ENCODE measurements around the gene NPY.

The NPY gene

DNA sequence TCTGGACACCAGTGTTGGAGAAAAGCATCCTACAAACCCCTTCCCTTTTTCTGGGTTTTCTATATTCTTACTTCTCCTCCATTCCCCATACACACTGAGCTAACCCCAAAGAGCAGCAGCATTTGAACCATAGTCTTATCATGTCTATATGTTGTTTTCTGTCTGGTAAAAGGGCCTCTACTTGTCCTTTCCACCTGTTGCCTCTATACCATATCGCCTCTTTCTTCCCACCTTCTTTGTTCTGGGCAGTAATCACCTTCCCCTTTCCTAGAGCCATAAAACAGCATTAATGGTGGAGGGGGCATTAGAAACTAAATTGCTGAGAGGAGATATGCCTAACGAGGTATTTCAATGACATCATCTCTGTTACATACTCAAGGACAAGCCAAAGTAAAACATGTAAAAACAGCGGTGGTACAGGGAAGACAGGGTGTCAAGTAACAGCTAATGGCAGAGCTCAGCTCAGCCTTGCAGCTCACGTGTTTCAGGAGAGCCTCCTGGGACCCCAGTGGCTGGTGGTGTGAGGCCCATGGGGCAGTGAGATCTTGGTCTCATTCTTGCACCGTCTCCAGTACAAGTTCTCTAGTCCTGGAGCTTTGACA is 20.6 kb downstream of the NPY start:
- H3K4me3 ChIP-seq (ENCODE audit: low read depth, low read length, poor library complexity, severe bottlenecking), result no peak overlapping the region
- no peak overlapping the region for H2AFZ ChIP-seq (ENCODE audit: low read length)
- no peaks in the 10 kb centered on the region for H3K79me2 ChIP-seq (ENCODE audit: insufficient read depth, low read length)
- H3K9me2 ChIP-seq (ENCODE audit: low read depth, low read length), result no peaks in the 10 kb centered on the region
- H3K4me1 ChIP-seq (ENCODE audit: insufficient read depth, low read length, severe bottlenecking), result peaks cover under 1% of the 10 kb centered on the region
- no peaks in the 10 kb centered on the region for H3F3A ChIP-seq (ENCODE audit: insufficient read depth, low read length)
- H3K9me3 ChIP-seq (ENCODE audit: low read length), result no peaks in the 10 kb centered on the region
- H3K36me3 ChIP-seq (ENCODE audit: insufficient read depth, low read length), result no peaks in the 10 kb centered on the region
- H3K27ac ChIP-seq (ENCODE audit: low read depth, low read length, poor library complexity, severe bottlenecking), result no peak overlapping the region
- no peak overlapping the region for H3K4me2 ChIP-seq (ENCODE audit: low read length)
- no peak overlapping the region for H3K9ac ChIP-seq (ENCODE audit: low read length)
- H4K20me1 ChIP-seq (ENCODE audit: insufficient read depth, low read length), result no peaks in the 10 kb centered on the region
- no peaks in the 10 kb centered on the region for H3K27me3 ChIP-seq (ENCODE audit: insufficient read depth, low read length)
- no peak for TF ChIP-seq EZH2 (IDR thresholded peaks at IDR 0.05; ENCODE audit: borderline replicate concordance, low read length)
- TF ChIP-seq, protein P1, sequence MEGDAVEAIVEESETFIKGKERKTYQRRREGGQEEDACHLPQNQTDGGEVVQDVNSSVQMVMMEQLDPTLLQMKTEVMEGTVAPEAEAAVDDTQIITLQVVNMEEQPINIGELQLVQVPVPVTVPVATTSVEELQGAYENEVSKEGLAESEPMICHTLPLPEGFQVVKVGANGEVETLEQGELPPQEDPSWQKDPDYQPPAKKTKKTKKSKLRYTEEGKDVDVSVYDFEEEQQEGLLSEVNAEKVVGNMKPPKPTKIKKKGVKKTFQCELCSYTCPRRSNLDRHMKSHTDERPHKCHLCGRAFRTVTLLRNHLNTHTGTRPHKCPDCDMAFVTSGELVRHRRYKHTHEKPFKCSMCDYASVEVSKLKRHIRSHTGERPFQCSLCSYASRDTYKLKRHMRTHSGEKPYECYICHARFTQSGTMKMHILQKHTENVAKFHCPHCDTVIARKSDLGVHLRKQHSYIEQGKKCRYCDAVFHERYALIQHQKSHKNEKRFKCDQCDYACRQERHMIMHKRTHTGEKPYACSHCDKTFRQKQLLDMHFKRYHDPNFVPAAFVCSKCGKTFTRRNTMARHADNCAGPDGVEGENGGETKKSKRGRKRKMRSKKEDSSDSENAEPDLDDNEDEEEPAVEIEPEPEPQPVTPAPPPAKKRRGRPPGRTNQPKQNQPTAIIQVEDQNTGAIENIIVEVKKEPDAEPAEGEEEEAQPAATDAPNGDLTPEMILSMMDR (IDR thresholded peaks at IDR 0.05; ENCODE audit: low read length), result no peak

DNA sequence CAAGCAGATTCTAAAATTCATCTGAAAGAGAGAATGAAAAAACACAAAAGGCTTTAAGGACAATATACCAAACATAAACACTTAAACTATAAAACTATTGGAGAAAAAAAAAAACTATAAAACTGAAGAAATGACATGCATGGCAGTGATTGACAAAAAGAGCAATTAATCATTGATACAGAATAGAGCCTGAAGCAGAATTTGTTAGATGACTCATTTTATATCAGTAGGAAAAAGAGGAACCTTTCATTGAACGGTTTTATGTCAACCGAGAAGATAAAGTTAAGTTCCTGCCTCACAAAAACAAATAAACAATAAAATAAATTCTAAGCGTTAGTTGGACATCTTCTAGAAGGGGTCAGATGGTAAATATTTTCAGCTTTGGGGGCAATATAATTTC is 23.3 kb downstream of the NPY start:
- H3F3A ChIP-seq (ENCODE audit: insufficient read depth, low read length), result no peaks in the 10 kb centered on the region
- TF ChIP-seq EZH2 (IDR thresholded peaks at IDR 0.05; ENCODE audit: borderline replicate concordance, low read length), result no peak
- no peaks in the 10 kb centered on the region for H3K4me1 ChIP-seq (ENCODE audit: insufficient read depth, low read length, severe bottlenecking)
- no peaks in the 10 kb centered on the region for H4K20me1 ChIP-seq (ENCODE audit: insufficient read depth, low read length)
- no peak overlapping the region for H3K4me3 ChIP-seq (ENCODE audit: low read depth, low read length, poor library complexity, severe bottlenecking)
- H3K9me3 ChIP-seq (ENCODE audit: low read length), result no peaks in the 10 kb centered on the region
- no peak overlapping the region for H3K4me2 ChIP-seq (ENCODE audit: low read length)
- H3K36me3 ChIP-seq (ENCODE audit: insufficient read depth, low read length), result no peaks in the 10 kb centered on the region
- no peaks in the 10 kb centered on the region for H3K27me3 ChIP-seq (ENCODE audit: insufficient read depth, low read length)
- no peaks in the 10 kb centered on the region for H3K9me2 ChIP-seq (ENCODE audit: low read depth, low read length)
- no peak overlapping the region; the same call in 1 of the 2 replicates for H2AFZ ChIP-seq (ENCODE audit: low read length)
- H3K79me2 ChIP-seq (ENCODE audit: insufficient read depth, low read length), result no peaks in the 10 kb centered on the region
- no peak overlapping the region for H3K27ac ChIP-seq (ENCODE audit: low read depth, low read length, poor library complexity, severe bottlenecking)
- no peak overlapping the region for H3K9ac ChIP-seq (ENCODE audit: low read length)

DNA sequence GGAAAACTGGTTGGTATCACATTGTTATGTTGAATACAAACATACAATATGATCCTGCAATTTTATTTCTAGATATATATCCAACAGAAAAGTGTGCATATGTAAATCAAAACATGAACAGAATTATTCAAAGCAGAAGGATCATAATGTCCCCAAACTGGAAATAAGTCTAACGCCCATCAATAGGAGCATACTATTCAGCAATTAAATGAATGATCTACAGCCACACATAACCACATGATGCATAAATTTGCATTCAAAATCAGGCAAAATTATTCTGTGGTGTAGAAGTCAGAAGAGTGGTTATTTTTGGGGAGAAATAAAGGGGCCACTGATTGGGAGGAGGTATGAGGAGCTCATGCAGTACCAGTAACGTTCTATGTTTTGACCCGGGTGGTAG is 28.6 kb downstream of the NPY start:
- H4K20me1 ChIP-seq (ENCODE audit: insufficient read depth, low read length), result no peaks in the 10 kb centered on the region
- H3K79me2 ChIP-seq (ENCODE audit: insufficient read depth, low read length), result no peaks in the 10 kb centered on the region
- no peaks in the 10 kb centered on the region for H3K4me1 ChIP-seq (ENCODE audit: insufficient read depth, low read length, severe bottlenecking)
- no peaks in the 10 kb centered on the region for H3K36me3 ChIP-seq (ENCODE audit: insufficient read depth, low read length)
- no peaks in the 10 kb centered on the region for H3K9me2 ChIP-seq (ENCODE audit: low read depth, low read length)
- no peaks in the 10 kb centered on the region for H3K27me3 ChIP-seq (ENCODE audit: insufficient read depth, low read length)
- no peak overlapping the region for H3K27ac ChIP-seq (ENCODE audit: low read depth, low read length, poor library complexity, severe bottlenecking)
- TF ChIP-seq, protein P1 (IDR thresholded peaks at IDR 0.05; ENCODE audit: low read length), result no peak
- no peak for TF ChIP-seq EZH2 (IDR thresholded peaks at IDR 0.05; ENCODE audit: borderline replicate concordance, low read length)
- H3K9me3 ChIP-seq (ENCODE audit: low read length), result no peaks in the 10 kb centered on the region
- no peak overlapping the region for H3K9ac ChIP-seq (ENCODE audit: low read length)
- no peak overlapping the region for H2AFZ ChIP-seq (ENCODE audit: low read length)
- H3K4me3 ChIP-seq (ENCODE audit: low read depth, low read length, poor library complexity, severe bottlenecking), result no peak overlapping the region
- H3K4me2 ChIP-seq (ENCODE audit: low read length), result no peak overlapping the region
- H3F3A ChIP-seq (ENCODE audit: insufficient read depth, low read length), result no peaks in the 10 kb centered on the region

DNA sequence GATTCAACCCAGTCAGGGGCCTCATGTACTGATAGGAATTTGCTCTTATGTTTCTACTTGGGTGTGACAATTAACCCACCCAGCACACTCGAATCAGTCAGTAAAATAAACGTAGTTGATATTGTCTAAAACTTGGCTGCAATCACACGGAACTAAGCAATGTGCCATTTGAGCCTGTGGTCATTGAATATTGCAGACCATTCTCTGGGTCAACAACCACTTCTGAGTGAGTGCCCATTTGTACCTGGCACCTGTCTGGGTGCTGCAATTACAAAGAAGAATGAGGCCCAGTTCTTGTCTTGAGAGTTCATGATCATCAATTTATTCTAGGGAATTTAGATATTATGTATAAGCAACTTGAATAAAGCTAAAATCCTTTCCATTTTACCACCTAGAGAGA is 29.8 kb downstream of the NPY start:
- Histone ChIP-seq H3K4me1 (ENCODE audit: insufficient read depth, low read length, severe bottlenecking) (peaks cover 4% of the 10 kb centered on the region), H3K27me3 (ENCODE audit: insufficient read depth, low read length) (no peaks in the 10 kb centered on the region), H3K9me2 (ENCODE audit: low read depth, low read length) (no peaks in the 10 kb centered on the region), H3K9ac (ENCODE audit: low read length) (no peak overlapping the region), H3K27ac (ENCODE audit: low read depth, low read length, poor library complexity, severe bottlenecking) (no peak overlapping the region), H3K4me3 (ENCODE audit: low read depth, low read length, poor library complexity, severe bottlenecking) (no peak overlapping the region), H3K79me2 (ENCODE audit: insufficient read depth, low read length) (no peaks in the 10 kb centered on the region), H4K20me1 (ENCODE audit: insufficient read depth, low read length) (no peaks in the 10 kb centered on the region), H3K36me3 (ENCODE audit: insufficient read depth, low read length) (no peaks in the 10 kb centered on the region), H3K4me2 (ENCODE audit: low read length) (no peak overlapping the region), H3F3A (ENCODE audit: insufficient read depth, low read length) (no peaks in the 10 kb centered on the region), H2AFZ (ENCODE audit: low read length) (no peak overlapping the region), H3K9me3 (ENCODE audit: low read length) (no peaks in the 10 kb centered on the region)
- TF ChIP-seq EZH2 (IDR thresholded peaks at IDR 0.05; ENCODE audit: borderline replicate concordance, low read length), result no peak
- TF ChIP-seq, protein P1 (IDR thresholded peaks at IDR 0.05; ENCODE audit: low read length), result no peak
